ENCODE results near the gene MRPL14.

GRCh38 chr6:44133003-44133931 lies 6.0 kb upstream of the MRPL14 start:
- TF ChIP-seq POLR2AphosphoS5 (IDR thresholded peaks at IDR 0.05; ENCODE audit: borderline replicate concordance, low read depth, low read length) (no peak; the same call in 1 of the 2 replicates), FOXP2 (optimal IDR thresholded peaks at IDR 0.05; ENCODE audit: control extremely low read depth, extremely low read length, insufficient read depth) (peak; percentile 29)
